Astrocyte (in vitro differentiated cells and primary cell): ENCODE measurements around the gene POU4F2. TPM values are rescaled to one million over a fixed set of nuclear protein-coding genes. Genes with fewer than 3 reads are reported as not detected.

Source experiments
- DNase-seq: peaks from one replicate; pipeline ENCODE4 v3.0.0-alpha.2; 2010; ENCODE audit warnings: low read depth
- FAIRE-seq: peaks from 2 replicates; lab custom pipeline; 2011; peaks lifted over from hg19 to GRCh38; lab: Jason Lieb, UNC
- H2AFZ ChIP-seq: 2 replicates; pipeline ENCODE4 v1.6.0; 2012; ENCODE audit warnings: low read depth, low read length, inconsistent platforms
- H3K27ac ChIP-seq: 2 replicates; pipeline ENCODE4 v1.5.1; 2011; ENCODE audit warnings: low read depth, low read length, inconsistent platforms
- H3K27me3 ChIP-seq: 2 replicates; pipeline ENCODE4 v1.6.0; 2011; ENCODE audit warnings: low read length, inconsistent platforms; ENCODE audit not compliant: insufficient read depth
- H3K36me3 ChIP-seq: 2 replicates; pipeline ENCODE4 v1.5.1; 2011; ENCODE audit warnings: low read length, inconsistent platforms; ENCODE audit not compliant: insufficient read depth
- H3K4me1 ChIP-seq: 2 replicates; pipeline ENCODE4 v1.5.1; 2011; ENCODE audit warnings: low read length, inconsistent platforms; ENCODE audit not compliant: insufficient read depth
- H3K4me2 ChIP-seq: 2 replicates; pipeline ENCODE4 v1.6.0; 2012; ENCODE audit warnings: low read length, inconsistent platforms
- H3K4me3 ChIP-seq: 2 replicates; pipeline ENCODE4 v1.5.1; 2011; ENCODE audit warnings: low read depth, mild to moderate bottlenecking, low read length, inconsistent platforms; ENCODE audit not compliant: insufficient read depth
- H3K79me2 ChIP-seq: 2 replicates; pipeline ENCODE4 v1.6.0; 2012; ENCODE audit warnings: mild to moderate bottlenecking, low read length, inconsistent platforms; ENCODE audit not compliant: insufficient read depth
- H3K9ac ChIP-seq: 2 replicates; pipeline ENCODE4 v1.6.0; 2012; ENCODE audit warnings: mild to moderate bottlenecking, low read length, inconsistent platforms
- H3K9me3 ChIP-seq: 2 replicates; pipeline ENCODE4 v1.5.1; 2012; ENCODE audit warnings: low read depth, mild to moderate bottlenecking, low read length, inconsistent platforms; ENCODE audit not compliant: insufficient read depth
- H4K20me1 ChIP-seq: 2 replicates; pipeline ENCODE4 v1.6.0; 2012; ENCODE audit warnings: low read length, inconsistent platforms; ENCODE audit not compliant: insufficient read depth
- H3K27ac Mint-ChIP-seq: one replicate; pipeline ENCODE4 v1.8.0; 2021; ENCODE audit warnings: mild to moderate bottlenecking, mixed read lengths; ENCODE audit not compliant: unreplicated experiment
- H3K27me3 Mint-ChIP-seq: one replicate; pipeline ENCODE4 v1.8.0; 2021; ENCODE audit warnings: low read depth, mixed read lengths; ENCODE audit not compliant: unreplicated experiment
- H3K36me3 Mint-ChIP-seq: one replicate; pipeline ENCODE4 v1.8.0; 2021; ENCODE audit warnings: low read depth, mixed read lengths; ENCODE audit not compliant: unreplicated experiment
- H3K4me1 Mint-ChIP-seq: one replicate; pipeline ENCODE4 v1.8.0; 2021; ENCODE audit warnings: low read depth, mixed read lengths; ENCODE audit not compliant: unreplicated experiment
- H3K4me3 Mint-ChIP-seq: one replicate; pipeline ENCODE4 v1.8.0; 2021; ENCODE audit warnings: mild to moderate bottlenecking, moderate library complexity, mixed read lengths; ENCODE audit not compliant: unreplicated experiment
- H3K9me3 Mint-ChIP-seq: one replicate; pipeline ENCODE4 v1.8.0; 2021; ENCODE audit warnings: mild to moderate bottlenecking, mixed read lengths; ENCODE audit not compliant: unreplicated experiment
- EZH2 ChIP-seq: IDR thresholded peaks from 2 replicates; pipeline ENCODE4 v1.6.1; 2012; ENCODE audit warnings: mild to moderate bottlenecking, low read length, inconsistent platforms; ENCODE audit not compliant: insufficient read depth
- total RNA-seq: library from RNA; stranded (reverse); gene quantifications from 2 replicates; pipeline ENCODE4 v1.2.1, GENCODE V29; 2021
- TF ChIP-seq, protein P1 (sequence below): IDR thresholded peaks from 2 replicates; pipeline ENCODE4 v1.5.1; 2011; ENCODE audit warnings: low read depth, mild to moderate bottlenecking, inconsistent platforms, low read length, moderate library complexity; ENCODE audit not compliant: insufficient read depth

POU4F2 gene
- total RNA-seq, 1 donor from 2014 or later = not detected

DNA sequence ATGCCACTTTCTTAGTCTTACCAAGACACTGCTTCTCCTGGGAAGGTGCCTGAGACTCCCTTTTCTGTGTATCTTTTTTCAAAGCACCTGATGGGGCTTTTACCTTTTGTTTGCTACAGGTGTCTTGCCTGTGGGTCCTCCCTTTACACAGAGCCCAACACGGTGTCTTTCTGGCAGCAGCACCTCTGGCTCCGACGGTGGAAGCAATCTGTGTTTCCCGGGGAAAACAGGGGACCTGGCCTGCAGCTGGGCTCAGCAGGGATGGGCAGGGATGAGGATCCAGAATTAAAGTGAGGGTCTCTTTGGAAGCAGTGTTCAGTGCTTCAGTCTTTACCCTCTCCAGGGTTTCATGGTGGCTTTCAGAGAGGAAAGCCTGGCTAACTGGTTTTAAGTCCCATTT is 11.3 kb downstream of the POU4F2 start:
- Mint-ChIP-seq H3K27me3 (peaks cover 87% of the 10 kb centered on the region), H3K36me3 (no peaks in the 10 kb centered on the region), H3K9me3 (peaks cover 5% of the 10 kb centered on the region), H3K27ac (no peak overlapping the region), H3K4me3 (no peak overlapping the region), H3K4me1 (peaks cover 6% of the 10 kb centered on the region)
- TF ChIP-seq EZH2 = no peak
- TF ChIP-seq, protein P1, sequence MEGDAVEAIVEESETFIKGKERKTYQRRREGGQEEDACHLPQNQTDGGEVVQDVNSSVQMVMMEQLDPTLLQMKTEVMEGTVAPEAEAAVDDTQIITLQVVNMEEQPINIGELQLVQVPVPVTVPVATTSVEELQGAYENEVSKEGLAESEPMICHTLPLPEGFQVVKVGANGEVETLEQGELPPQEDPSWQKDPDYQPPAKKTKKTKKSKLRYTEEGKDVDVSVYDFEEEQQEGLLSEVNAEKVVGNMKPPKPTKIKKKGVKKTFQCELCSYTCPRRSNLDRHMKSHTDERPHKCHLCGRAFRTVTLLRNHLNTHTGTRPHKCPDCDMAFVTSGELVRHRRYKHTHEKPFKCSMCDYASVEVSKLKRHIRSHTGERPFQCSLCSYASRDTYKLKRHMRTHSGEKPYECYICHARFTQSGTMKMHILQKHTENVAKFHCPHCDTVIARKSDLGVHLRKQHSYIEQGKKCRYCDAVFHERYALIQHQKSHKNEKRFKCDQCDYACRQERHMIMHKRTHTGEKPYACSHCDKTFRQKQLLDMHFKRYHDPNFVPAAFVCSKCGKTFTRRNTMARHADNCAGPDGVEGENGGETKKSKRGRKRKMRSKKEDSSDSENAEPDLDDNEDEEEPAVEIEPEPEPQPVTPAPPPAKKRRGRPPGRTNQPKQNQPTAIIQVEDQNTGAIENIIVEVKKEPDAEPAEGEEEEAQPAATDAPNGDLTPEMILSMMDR = no peak
- H3K27me3 ChIP-seq = peaks cover 92% of the 10 kb centered on the region
- H3K4me3 ChIP-seq = no peak overlapping the region
- FAIRE-seq = no peak
- no peak overlapping the region for H2AFZ ChIP-seq
- DNase-seq = no peak
- no peak overlapping the region for H3K27ac ChIP-seq
- H3K4me1 ChIP-seq = no peaks in the 10 kb centered on the region
- peaks cover 3% of the 10 kb centered on the region for H4K20me1 ChIP-seq
- H3K9ac ChIP-seq = no peak overlapping the region
- no peaks in the 10 kb centered on the region for H3K9me3 ChIP-seq
- no peaks in the 10 kb centered on the region for H3K79me2 ChIP-seq
- no peak overlapping the region for H3K4me2 ChIP-seq
- no peaks in the 10 kb centered on the region for H3K36me3 ChIP-seq

DNA sequence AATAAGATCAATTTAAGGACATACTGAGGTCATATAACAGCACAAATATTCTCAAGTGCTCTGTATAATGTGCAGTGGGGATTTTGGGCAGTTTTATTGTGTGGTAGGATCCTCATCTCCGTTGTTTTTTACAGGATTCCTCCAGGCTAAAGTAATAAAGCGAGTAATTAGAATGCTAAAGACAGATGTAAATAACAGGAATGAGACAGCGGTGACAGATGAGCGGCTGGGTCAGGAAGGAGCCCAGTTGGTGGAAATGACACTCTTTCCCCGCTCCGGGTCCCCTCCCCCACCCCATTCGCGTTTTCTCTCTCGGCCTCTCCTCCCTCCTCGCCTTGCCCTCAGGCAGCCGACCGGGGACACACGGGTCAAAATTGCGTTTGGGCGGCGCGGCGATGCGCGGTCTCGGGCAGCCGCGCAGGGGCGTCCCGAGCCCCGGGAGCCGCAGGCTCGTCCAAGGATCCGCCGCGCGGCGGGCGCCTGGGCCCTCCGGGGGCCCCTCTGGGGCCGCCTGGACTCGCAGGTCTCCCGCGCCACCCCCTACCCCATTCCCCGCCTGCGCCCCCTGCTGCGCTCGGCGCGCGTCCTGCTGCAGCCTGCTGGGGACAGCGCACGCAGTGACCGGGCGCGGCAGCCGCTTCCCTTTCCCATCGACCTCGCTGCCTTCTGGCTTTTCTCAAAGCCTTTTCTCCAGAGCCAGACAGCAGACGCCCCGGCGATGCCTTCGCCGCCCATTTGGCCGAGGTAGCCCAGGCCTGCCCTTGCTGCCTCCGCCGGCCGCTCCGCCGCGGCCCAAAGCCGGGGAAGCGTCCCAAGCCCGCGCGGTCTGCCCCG is 16.2 kb downstream of the POU4F2 start:
- no peaks in the 10 kb centered on the region for H3K9me3 ChIP-seq
- no peaks in the 10 kb centered on the region for H3K4me1 ChIP-seq
- peaks cover 1% of the 10 kb centered on the region for H3K9me3 Mint-ChIP-seq
- H3K27ac Mint-ChIP-seq = no peak overlapping the region
- peak overlapping the region; percentile 74 for H3K4me2 ChIP-seq
- no peaks in the 10 kb centered on the region for H4K20me1 ChIP-seq
- no peak overlapping the region for H3K27ac ChIP-seq
- peaks cover 56% of the 10 kb centered on the region for H3K27me3 ChIP-seq
- no peak overlapping the region for H3K9ac ChIP-seq
- FAIRE-seq (no peak), DNase-seq (peak; percentile 6)
- peak; percentile 72 for TF ChIP-seq EZH2
- TF ChIP-seq, protein P1 = no peak
- H2AFZ ChIP-seq = peak overlapping the region; percentile 57
- H3K79me2 ChIP-seq = no peaks in the 10 kb centered on the region
- peaks cover 3% of the 10 kb centered on the region for H3K4me1 Mint-ChIP-seq
- H3K36me3 ChIP-seq = no peaks in the 10 kb centered on the region
- H3K4me3 ChIP-seq = peak overlapping the region; percentile 48
- peak overlapping the region; percentile 73 for H3K4me3 Mint-ChIP-seq
- no peaks in the 10 kb centered on the region for H3K36me3 Mint-ChIP-seq
- peaks cover 70% of the 10 kb centered on the region for H3K27me3 Mint-ChIP-seq

DNA sequence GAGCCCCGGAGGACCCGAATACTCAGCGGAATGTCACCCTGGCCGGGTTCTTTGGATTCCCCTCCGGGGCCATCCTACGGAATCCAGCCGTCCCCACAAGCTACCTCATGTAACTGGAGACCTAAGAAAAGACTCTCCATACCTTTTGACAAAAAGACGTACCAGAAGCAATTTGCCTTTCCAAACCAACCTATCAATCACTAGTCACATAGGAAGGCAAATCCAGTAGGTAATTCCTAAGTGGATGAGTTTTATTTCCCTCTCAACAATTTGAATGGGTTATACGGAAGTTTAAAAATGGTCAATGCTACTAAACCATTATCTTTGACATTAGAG is 16.8 kb downstream of the POU4F2 start:
- peak overlapping the region; percentile 72 for H3K4me3 Mint-ChIP-seq
- Histone ChIP-seq H3K79me2 (no peaks in the 10 kb centered on the region), H3K27ac (no peak overlapping the region), H3K4me3 (peak overlapping the region; percentile 48), H3K36me3 (no peaks in the 10 kb centered on the region), H3K9ac (no peak overlapping the region), H3K9me3 (no peaks in the 10 kb centered on the region), H2AFZ (peak overlapping the region; percentile 57), H3K27me3 (peaks cover 50% of the 10 kb centered on the region), H4K20me1 (no peaks in the 10 kb centered on the region), H3K4me1 (no peaks in the 10 kb centered on the region), H3K4me2 (peak overlapping the region; percentile 74)
- TF ChIP-seq, protein P1 = no peak
- TF ChIP-seq EZH2 = peak; percentile 62
- DNase-seq (no peak), FAIRE-seq (no peak)
- H3K9me3 Mint-ChIP-seq = no peaks in the 10 kb centered on the region
- H3K27me3 Mint-ChIP-seq = peaks cover 70% of the 10 kb centered on the region
- peaks cover 3% of the 10 kb centered on the region for H3K4me1 Mint-ChIP-seq
- H3K27ac Mint-ChIP-seq = no peak overlapping the region
- H3K36me3 Mint-ChIP-seq = no peaks in the 10 kb centered on the region
